Measurements from ENCODE around the gene ZNF620.

Gene ZNF620

GRCh38 chr3:40566694-40567093, 60.9 kb downstream of the ZNF620 start:
- no peak for TF ChIP-seq CTCF (IDR thresholded peaks at IDR 0.05)
- no peaks in the 10 kb centered on the region for H3K27me3 ChIP-seq
- no peaks in the 10 kb centered on the region for H3K36me3 ChIP-seq
- DNase-seq: no peak
- H3K27ac ChIP-seq: no peak overlapping the region
- no peak overlapping the region for H3K4me3 ChIP-seq
- no peaks in the 10 kb centered on the region for H3K9me3 ChIP-seq
- H3K4me1 ChIP-seq: no peaks in the 10 kb centered on the region
- intact Hi-C loops (cut with DNase I; ENCODE audit: low total_unique reads): no loop called here
